B cell (primary cell): ENCODE measurements around the gene GPLD1. TPM values are rescaled to one million over a fixed set of nuclear protein-coding genes. Genes with fewer than 3 reads are reported as not detected.

ENCODE experiments used
- ATAC-seq: fragments of 200-7000 bp; cut with Tn5 transposase; one replicate; pipeline ENCODE4 v1.10.0; 2021; ENCODE audit warnings: low read depth, mild to moderate bottlenecking, moderate number of reproducible peaks, moderate library complexity
- CTCF ChIA-PET: fragments of 350-600 bp; sonication (Branson Sonifier 250); formaldehyde crosslinking; loops from one replicate; lab custom pipeline; 2021; ENCODE audit warnings: antibody characterized with exemption, inconsistent platforms; lab: Charles Lee
- POLR2A ChIA-PET: fragments of 350-600 bp; sonication (Branson Sonifier 250); formaldehyde crosslinking; loops from one replicate; lab custom pipeline; 2021; ENCODE audit warnings: antibody characterized with exemption; lab: Charles Lee
- DNase-seq: peaks from one replicate; pipeline ENCODE4 v3.0.0; 2013
- H2AFZ ChIP-seq: 2 replicates; pipeline ENCODE4 v1.6.1; 2012; ENCODE audit warnings: mild to moderate bottlenecking, low read depth, low read length; ENCODE audit not compliant: insufficient read depth, poor library complexity, severe bottlenecking
- H3K27ac ChIP-seq, 2 donors: 1 replicate in 1 of 2; 2 replicates in 1 of 2; pipeline ENCODE4 v1.5.1; 2012 to 2013; ENCODE audit warnings: low read length in 2 of 2, mild to moderate bottlenecking in 2 of 2, moderate library complexity in 1 of 2
- H3K27me3 ChIP-seq, 4 experiments: fragments of 200-600 bp in 1 of 4; sonication (generic) in 1 of 4; replicated peaks in 1 of 4; 1 replicate in 2 of 4; 2 replicates in 2 of 4; pipeline versions ENCODE4 v1.6.1 to v1.7.0; 2013 to 2016; ENCODE audit warnings: low read length in 3 of 4, mild to moderate bottlenecking in 2 of 4, mixed read lengths in 1 of 4, moderate library complexity in 1 of 4; ENCODE audit not compliant: insufficient read depth in 4 of 4, control insufficient read depth in 3 of 4; ENCODE audit errors: control extremely low read depth in 1 of 4
- H3K36me3 ChIP-seq, 2 experiments: replicated peaks in 1 of 2; 1 replicate in 1 of 2; 2 replicates in 1 of 2; pipeline versions ENCODE4 v1.6.1 to v1.7.1; 2013; ENCODE audit warnings: low read length in 1 of 2; ENCODE audit not compliant: insufficient read depth in 2 of 2, control insufficient read depth in 1 of 2; ENCODE audit errors: control extremely low read depth in 1 of 2, extremely low read depth in 1 of 2
- H3K4me1 ChIP-seq, 2 donors: fragments of 200-600 bp in 1 of 2; sonication (generic) in 1 of 2; 1 replicate in 1 of 2; 2 replicates in 1 of 2; pipeline versions ENCODE4 v1.5.1 to v1.6.1; 2013 to 2017; ENCODE audit warnings: low read length in 2 of 2; ENCODE audit not compliant: control insufficient read depth in 2 of 2, insufficient read depth in 2 of 2
- H3K4me2 ChIP-seq: replicated peaks from 2 replicates; pipeline ENCODE3; 2012; ENCODE audit warnings: mild to moderate bottlenecking, low read depth, low read length; ENCODE audit not compliant: poor library complexity, severe bottlenecking
- H3K4me3 ChIP-seq, 5 experiments: fragments of 200-600 bp in 1 of 5; sonication (generic) in 1 of 5; 1 replicate in 3 of 5; 2 replicates in 2 of 5; pipeline versions ENCODE4 v1.5.1 to v1.7.0; 2011 to 2016; ENCODE audit warnings: low read length in 4 of 5, mild to moderate bottlenecking in 4 of 5, low read depth in 2 of 5, control low read depth in 1 of 5, moderate library complexity in 1 of 5; ENCODE audit not compliant: insufficient read depth in 1 of 5; ENCODE audit errors: control extremely low read depth in 1 of 5, extremely low read depth in 1 of 5
- H3K79me2 ChIP-seq: fragments of 200-600 bp; sonication (generic); one replicate; pipeline ENCODE4 v1.6.0; 2016; ENCODE audit warnings: low read length; ENCODE audit not compliant: control insufficient read depth, insufficient read depth
- H3K9ac ChIP-seq: fragments of 200-600 bp; sonication (generic); 2 replicates; pipeline ENCODE4 v1.6.1; 2017; ENCODE audit warnings: mild to moderate bottlenecking, low read length, moderate library complexity
- H3K9me3 ChIP-seq, 3 donors: one replicate each; pipeline versions ENCODE4 v1.6.1 to v1.7.1; 2013; ENCODE audit warnings: low read length in 2 of 3; ENCODE audit not compliant: control insufficient read depth in 2 of 3, insufficient read depth in 1 of 3; ENCODE audit errors: control extremely low read depth in 1 of 3
- H4K20me1 ChIP-seq: 2 replicates; pipeline ENCODE4 v1.6.0; 2012; ENCODE audit warnings: mild to moderate bottlenecking, low read length; ENCODE audit not compliant: insufficient read depth, control insufficient read depth, poor library complexity, severe bottlenecking
- H3K27ac Mint-ChIP-seq: one replicate; pipeline ENCODE4 v1.8.0; 2021; ENCODE audit warnings: mixed read lengths
- H3K27me3 Mint-ChIP-seq: one replicate; pipeline ENCODE4 v1.8.0; 2021; ENCODE audit warnings: mixed read lengths
- H3K4me1 Mint-ChIP-seq: one replicate; pipeline ENCODE4 v1.8.0; 2021; ENCODE audit warnings: mixed read lengths
- H3K4me3 Mint-ChIP-seq: one replicate; pipeline ENCODE4 v1.8.0; 2021; ENCODE audit warnings: mixed read lengths
- H3K9me3 Mint-ChIP-seq: one replicate; pipeline ENCODE4 v1.8.0; 2022; ENCODE audit warnings: mixed read lengths; ENCODE audit not compliant: insufficient read depth
- EZH2 ChIP-seq: IDR thresholded peaks from 2 replicates; pipeline ENCODE4 v1.6.1; 2012; ENCODE audit warnings: borderline replicate concordance, low read depth, mild to moderate bottlenecking, moderate library complexity, low read length; ENCODE audit not compliant: insufficient read depth, poor library complexity, severe bottlenecking
- WGBS: methylation state at CpG from one replicate; pipeline ENCODE4 v1.1.5; 2013; ENCODE audit warnings: missing lambda C conversion rate; ENCODE audit not compliant: insufficient coverage; 5-methylcytosine and 5-hydroxymethylcytosine counted together
- intact Hi-C: fragments of 100-400 bp; cut with micrococcal nuclease; formaldehyde crosslinking; loops from one replicate; pipeline ENCODE4 v1.10.0; 2022
- polyA plus RNA-seq: library from polyadenylated mRNA; depleted of rRNA; stranded (reverse); fragments of >200 nt; gene quantifications from 2 replicates; pipeline ENCODE4 v1.2.3, GENCODE V29; 2012
- total RNA-seq, 2 donors: library from RNA; stranded (reverse); fragments of 120-200 nt in 1 of 2; gene quantifications; 1 replicate in 1 of 2; 2 replicates in 1 of 2; pipeline versions ENCODE4 v1.2.3 to v1.2.4, GENCODE V29; 2013 to 2022
- TF ChIP-seq, protein P1 (sequence below): fragments of 200-600 bp; IDR thresholded peaks from one replicate; pipeline ENCODE4 v1.8.0; 2022; ENCODE audit warnings: antibody characterized with exemption, mild to moderate bottlenecking

GPLD1 gene
- total and polyA plus RNA-seq, 2 donors (not counting 1 experiment from before 2014, with no cell fraction given), result 1.9 to 7.0 TPM

DNA sequence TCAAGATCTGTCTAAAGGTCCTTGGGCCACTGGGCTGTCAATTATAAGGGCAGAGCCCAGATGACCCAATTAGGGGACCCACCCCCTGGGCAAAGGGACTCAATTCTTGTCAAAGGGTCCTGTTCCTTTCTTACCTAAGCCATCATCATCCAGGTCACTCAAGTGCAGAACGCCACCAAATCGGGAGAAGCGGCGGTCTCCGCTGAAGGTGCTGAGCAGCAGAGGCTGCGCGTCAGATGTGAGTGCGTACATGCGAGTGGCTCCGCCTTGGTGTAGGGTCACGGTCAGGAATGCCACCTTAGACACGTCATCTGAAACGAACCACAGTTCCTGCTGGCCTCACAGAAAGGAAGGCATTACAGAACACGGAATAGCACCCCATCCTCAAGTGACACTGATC is 52.4 kb downstream of the GPLD1 start:
- Histone ChIP-seq H3K27me3 (no peaks in the 10 kb centered on the region), H3K27ac (no peak overlapping the region), H3K9ac (no peak overlapping the region), H3K79me2 (no peaks in the 10 kb centered on the region), H3K9me3 (no peaks in the 10 kb centered on the region), H3K4me1 (no peaks in the 10 kb centered on the region), H3K4me2 (no peak overlapping the region), H3K4me3 (no peak overlapping the region), H2AFZ (no peak overlapping the region), H3K36me3 (no peaks in the 10 kb centered on the region), H4K20me1 (no peaks in the 10 kb centered on the region)
- ChIA-PET CTCF (no interaction called here), POLR2A (no interaction called here)
- no peak for TF ChIP-seq EZH2
- TF ChIP-seq, protein P1, sequence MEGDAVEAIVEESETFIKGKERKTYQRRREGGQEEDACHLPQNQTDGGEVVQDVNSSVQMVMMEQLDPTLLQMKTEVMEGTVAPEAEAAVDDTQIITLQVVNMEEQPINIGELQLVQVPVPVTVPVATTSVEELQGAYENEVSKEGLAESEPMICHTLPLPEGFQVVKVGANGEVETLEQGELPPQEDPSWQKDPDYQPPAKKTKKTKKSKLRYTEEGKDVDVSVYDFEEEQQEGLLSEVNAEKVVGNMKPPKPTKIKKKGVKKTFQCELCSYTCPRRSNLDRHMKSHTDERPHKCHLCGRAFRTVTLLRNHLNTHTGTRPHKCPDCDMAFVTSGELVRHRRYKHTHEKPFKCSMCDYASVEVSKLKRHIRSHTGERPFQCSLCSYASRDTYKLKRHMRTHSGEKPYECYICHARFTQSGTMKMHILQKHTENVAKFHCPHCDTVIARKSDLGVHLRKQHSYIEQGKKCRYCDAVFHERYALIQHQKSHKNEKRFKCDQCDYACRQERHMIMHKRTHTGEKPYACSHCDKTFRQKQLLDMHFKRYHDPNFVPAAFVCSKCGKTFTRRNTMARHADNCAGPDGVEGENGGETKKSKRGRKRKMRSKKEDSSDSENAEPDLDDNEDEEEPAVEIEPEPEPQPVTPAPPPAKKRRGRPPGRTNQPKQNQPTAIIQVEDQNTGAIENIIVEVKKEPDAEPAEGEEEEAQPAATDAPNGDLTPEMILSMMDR, result no peak
- 95% methylated on average over 14 of the region's 14 CpGs for WGBS
- Mint-ChIP-seq H3K27ac (no peak overlapping the region), H3K4me1 (no peaks in the 10 kb centered on the region), H3K4me3 (no peak overlapping the region), H3K9me3 (no peaks in the 10 kb centered on the region), H3K27me3 (no peaks in the 10 kb centered on the region)
- ATAC-seq (no peak), DNase-seq (no peak)
- intact Hi-C loops, result no loop called here

DNA sequence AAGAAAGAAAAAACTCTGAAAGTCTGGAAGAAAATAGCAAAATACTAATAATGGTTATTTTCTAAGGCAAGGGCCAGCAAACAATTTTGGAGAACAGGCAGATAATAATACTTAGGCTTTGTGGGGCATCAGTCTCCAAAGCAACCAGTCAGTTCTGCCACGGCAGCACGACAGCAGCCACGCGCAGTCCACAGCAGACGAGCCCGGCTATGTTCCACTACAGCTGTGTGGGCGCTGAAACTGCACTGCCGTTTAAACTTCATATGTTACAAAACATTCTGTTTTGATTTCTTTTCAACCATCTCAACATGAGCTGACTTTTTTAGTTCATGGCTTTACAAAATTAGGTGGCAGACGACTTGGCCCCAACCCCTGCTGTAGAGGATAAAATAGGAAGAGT is 56.8 kb downstream of the GPLD1 start:
- no peak for DNase-seq
- Mint-ChIP-seq H3K27me3 (no peaks in the 10 kb centered on the region), H3K4me3 (no peak overlapping the region), H3K9me3 (no peaks in the 10 kb centered on the region), H3K4me1 (no peaks in the 10 kb centered on the region), H3K27ac (no peak overlapping the region)
- no peaks in the 10 kb centered on the region for H3K79me2 ChIP-seq
- no peaks in the 10 kb centered on the region for H4K20me1 ChIP-seq
- H3K9me3 ChIP-seq, result no peaks in the 10 kb centered on the region
- no peak for ATAC-seq
- WGBS, result 100% methylated on average over 7 of the region's 9 CpGs
- no peaks in the 10 kb centered on the region for H3K4me1 ChIP-seq
- no peak overlapping the region for H3K4me3 ChIP-seq
- H3K9ac ChIP-seq, result no peak overlapping the region
- TF ChIP-seq EZH2, result no peak
- TF ChIP-seq, protein P1, result no peak
- H3K36me3 ChIP-seq, result peaks cover 1 to 7% of the 10 kb centered on the region in 2 experiments
- no peaks in the 10 kb centered on the region for H3K27me3 ChIP-seq
- POLR2A ChIA-PET, result no interaction called here
- intact Hi-C loops, result loop anchor here (5.0 kb wide), 1 partner anchor 90 kb away; no protein-coding TSS in a partner anchor
- H3K4me2 ChIP-seq, result no peak overlapping the region
- H2AFZ ChIP-seq, result no peak overlapping the region
- H3K27ac ChIP-seq, result no peak overlapping the region
- CTCF ChIA-PET, result interaction anchor here (1.0 to 1.5 kb wide), 5 partner anchors 63 to 372 kb away, joined by 3 to 5 read pairs (median 4); no protein-coding TSS in a partner anchor
